NB4 (cell line): Measurements from ENCODE around the gene LRRC61.

Experiments used
- MAX ChIP-seq: IDR thresholded peaks from 2 replicates; pipeline ENCODE4 v1.6.1; 2011; ENCODE audit warnings: low read depth, low read length
- MYC ChIP-seq: IDR thresholded peaks from 2 replicates; pipeline ENCODE4 v1.6.1; 2011; ENCODE audit warnings: low read depth, low read length
- POLR2A ChIP-seq: IDR thresholded peaks from 2 replicates; pipeline ENCODE4 v1.6.1; 2011; ENCODE audit warnings: mild to moderate bottlenecking; ENCODE audit not compliant: insufficient read length; ENCODE audit errors: extremely low read depth
- TF ChIP-seq, protein P1 (sequence below): IDR thresholded peaks from one replicate; pipeline ENCODE4 v1.5.1; 2012; ENCODE audit warnings: low read depth, low read length

DNA sequence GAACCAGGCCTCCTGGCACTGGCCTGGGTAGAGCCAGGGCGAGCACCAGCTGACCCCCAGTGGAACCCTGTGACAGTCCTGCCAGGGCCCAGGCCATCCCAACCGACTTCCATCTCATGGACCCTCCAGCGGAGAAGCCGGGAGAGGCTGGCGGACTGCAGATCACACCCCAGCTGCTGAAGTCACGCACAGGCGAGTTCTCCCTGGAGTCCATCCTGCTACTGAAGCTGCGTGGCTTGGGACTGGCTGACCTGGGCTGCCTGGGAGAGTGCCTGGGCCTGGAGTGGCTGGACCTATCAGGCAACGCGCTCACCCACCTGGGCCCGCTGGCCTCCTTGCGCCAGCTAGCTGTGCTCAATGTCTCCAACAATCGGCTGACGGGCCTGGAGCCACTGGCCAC lies 13.6 kb downstream of the LRRC61 start:
- TF ChIP-seq POLR2A (no peak), MYC (no peak), MAX (no peak)
- TF ChIP-seq, protein P1, sequence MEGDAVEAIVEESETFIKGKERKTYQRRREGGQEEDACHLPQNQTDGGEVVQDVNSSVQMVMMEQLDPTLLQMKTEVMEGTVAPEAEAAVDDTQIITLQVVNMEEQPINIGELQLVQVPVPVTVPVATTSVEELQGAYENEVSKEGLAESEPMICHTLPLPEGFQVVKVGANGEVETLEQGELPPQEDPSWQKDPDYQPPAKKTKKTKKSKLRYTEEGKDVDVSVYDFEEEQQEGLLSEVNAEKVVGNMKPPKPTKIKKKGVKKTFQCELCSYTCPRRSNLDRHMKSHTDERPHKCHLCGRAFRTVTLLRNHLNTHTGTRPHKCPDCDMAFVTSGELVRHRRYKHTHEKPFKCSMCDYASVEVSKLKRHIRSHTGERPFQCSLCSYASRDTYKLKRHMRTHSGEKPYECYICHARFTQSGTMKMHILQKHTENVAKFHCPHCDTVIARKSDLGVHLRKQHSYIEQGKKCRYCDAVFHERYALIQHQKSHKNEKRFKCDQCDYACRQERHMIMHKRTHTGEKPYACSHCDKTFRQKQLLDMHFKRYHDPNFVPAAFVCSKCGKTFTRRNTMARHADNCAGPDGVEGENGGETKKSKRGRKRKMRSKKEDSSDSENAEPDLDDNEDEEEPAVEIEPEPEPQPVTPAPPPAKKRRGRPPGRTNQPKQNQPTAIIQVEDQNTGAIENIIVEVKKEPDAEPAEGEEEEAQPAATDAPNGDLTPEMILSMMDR = no peak
